Stimulated activated CD4-positive, alpha-beta T cell treated with anti-CD3 and anti-CD28 coated beads, Interleukin-15, amount 100 ng/mL, for 48 hours (primary cell): ENCODE data around the gene STK11.

Experiments used
- DNase-seq, 2 donors: peaks; one replicate each; pipeline ENCODE4 v3.0.0-alpha.2; 2020; ENCODE audit warnings: low read depth in 2 of 2

Gene STK11

DNA sequence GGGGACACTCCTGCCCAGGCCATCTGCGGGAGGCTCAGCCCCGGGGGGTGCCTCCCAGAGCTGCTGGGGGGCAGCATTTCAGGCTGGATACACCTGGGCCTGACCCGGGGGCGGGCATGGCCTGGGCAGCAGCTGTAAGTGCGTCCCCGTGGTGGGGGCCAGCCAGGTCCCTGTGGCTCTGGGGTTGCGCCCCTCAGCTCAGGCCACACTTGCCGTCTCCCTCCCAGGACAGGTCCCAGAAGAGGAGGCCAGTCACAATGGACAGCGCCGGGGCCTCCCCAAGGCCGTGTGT lies 20.6 kb downstream of the STK11 start:
- DNase-seq, result no peak

DNA sequence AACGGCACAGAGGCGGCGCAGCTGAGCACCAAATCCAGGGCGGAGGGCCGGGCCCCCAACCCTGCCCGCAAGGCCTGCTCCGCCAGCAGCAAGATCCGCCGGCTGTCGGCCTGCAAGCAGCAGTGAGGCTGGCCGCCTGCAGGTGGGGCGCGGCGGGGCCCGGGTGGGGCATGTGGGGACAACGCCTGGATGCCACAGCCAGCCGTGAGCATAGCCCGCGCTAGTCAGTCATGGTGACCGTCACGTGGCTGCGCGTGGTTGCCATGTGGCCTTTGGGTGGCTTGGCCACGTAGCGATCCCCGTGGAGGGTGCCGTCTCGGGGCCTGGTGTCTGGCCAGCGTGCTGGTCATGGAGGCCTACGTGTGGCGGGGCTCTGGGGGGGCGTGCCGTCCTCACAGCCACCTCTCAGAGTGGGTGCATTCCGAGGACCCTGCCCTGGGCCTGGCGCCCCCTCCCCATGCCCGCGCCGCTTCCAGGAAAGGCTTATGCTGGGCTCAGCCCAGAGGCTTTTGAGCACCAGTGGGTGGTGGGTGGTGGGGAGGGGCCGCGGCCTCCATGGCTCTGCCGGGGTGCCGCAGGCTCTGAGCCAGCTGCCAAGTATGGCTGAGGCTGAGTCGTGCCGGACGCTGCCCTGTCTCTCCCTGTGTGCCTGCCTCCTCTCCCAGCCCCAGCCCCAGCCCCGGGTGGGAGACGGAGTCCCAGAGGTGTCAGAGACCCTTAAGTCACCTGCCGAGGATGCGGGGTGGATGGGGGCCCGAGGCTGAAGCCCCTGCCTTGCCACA lies 21.1 kb downstream of the STK11 start:
- DNase-seq, result no peak

DNA sequence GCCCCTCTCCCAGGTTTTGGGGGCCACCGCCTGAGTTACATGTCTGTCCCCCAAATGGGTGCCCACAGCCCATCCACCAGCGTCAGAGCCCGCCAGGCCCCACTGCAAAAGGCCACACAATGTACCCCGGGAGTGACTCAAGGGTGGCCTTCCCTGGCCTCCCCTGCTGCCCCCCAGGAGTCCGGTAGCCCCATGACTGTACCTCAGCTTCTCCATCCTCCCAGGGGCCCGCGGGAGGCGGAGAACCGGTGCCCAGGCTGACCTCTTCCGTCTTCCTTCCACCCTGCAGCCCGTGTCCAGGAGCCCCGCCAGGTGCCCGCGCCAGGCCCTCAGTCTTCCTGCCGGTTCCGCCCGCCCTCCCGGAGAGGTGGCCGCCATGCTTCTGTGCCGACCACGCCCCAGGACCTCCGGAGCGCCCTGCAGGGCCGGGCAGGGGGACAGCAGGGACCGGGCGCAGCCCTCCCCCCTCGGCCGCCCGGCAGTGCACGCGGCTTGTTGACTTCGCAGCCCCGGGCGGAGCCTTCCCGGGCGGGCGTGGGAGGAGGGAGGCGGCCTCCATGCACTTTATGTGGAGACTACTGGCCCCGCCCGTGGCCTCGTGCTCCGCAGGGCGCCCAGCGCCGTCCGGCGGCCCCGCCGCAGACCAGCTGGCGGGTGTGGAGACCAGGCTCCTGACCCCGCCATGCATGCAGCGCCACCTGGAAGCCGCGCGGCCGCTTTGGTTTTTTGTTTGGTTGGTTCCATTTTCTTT lies 21.9 kb downstream of the STK11 start:
- no peak for DNase-seq

DNA sequence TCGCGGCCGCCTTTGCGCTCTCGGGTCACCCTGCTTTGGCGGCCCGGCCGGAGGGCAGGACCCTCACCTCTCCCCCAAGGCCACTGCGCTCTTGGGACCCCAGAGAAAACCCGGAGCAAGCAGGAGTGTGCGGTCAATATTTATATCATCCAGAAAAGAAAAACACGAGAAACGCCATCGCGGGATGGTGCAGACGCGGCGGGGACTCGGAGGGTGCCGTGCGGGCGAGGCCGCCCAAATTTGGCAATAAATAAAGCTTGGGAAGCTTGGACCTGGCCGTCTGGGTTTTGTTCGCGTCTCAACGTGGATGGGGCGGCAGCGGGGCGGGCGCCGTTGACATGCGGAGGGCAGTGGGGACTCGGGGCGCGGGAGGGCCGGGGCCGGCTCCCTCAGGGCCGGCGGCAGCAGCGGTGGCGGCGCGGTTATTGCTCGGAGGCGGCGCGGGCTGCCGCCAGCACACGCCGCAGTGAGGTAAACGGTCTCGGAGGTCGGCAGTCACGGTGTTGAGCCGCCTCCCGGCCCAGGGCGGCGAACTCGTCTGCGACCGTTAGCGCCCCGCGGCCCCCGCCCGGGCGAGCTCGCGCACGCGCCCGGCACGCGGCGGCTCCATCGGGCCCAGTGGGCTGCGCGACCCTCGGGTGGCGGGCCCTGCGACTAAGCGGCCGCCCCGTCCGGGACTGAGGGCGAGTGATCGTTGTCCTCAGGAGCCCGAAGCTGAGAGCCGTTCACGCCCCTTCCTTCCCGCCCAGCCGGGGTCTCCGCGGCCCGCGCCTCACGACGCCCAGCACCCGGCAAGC lies 22.8 kb downstream of the STK11 start:
- no peak for DNase-seq

DNA sequence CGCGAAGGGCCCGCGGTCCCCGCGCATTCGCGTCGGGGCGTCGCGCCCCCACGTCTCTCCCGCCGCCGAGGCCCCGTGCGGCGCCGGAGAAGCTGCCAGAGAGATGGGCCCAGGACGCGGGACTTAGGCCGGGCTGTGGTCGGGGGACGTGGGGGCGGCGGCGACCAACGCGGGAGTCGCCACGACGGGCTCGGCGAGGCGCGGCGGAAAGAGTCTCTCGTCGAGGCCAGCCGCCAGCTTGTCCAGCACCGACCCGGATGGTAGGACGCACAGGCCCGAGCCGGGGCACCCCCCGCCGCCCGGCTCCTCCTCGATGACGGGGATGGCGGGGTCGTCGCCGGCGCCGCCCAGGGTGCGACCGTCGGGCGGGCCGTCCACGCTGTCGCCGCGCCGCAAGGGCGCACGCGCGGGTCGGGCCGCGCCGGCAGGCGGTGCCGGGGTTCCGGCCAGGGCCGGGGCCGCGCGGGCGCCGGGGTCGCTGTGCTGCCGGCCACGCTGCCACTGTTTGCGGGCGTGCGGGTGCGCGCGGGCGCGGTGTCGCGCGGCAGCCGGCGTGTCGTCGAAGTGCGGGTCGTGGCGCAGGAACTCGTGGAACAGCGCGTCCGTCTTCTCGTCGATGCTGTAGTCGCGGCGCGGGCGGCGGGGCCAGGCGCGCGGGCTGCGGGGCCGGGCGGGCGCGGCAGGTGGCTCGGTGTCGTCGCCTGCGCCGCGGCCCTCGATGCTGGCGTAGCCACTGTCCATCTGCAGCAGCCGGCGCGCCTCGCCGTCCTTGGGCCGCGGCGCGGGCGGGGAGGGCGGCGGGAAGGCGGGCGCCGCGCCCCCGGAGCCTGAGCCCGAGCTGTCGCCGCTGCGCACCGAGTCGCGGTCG lies 23.7 kb downstream of the STK11 start:
- no peak for DNase-seq

DNA sequence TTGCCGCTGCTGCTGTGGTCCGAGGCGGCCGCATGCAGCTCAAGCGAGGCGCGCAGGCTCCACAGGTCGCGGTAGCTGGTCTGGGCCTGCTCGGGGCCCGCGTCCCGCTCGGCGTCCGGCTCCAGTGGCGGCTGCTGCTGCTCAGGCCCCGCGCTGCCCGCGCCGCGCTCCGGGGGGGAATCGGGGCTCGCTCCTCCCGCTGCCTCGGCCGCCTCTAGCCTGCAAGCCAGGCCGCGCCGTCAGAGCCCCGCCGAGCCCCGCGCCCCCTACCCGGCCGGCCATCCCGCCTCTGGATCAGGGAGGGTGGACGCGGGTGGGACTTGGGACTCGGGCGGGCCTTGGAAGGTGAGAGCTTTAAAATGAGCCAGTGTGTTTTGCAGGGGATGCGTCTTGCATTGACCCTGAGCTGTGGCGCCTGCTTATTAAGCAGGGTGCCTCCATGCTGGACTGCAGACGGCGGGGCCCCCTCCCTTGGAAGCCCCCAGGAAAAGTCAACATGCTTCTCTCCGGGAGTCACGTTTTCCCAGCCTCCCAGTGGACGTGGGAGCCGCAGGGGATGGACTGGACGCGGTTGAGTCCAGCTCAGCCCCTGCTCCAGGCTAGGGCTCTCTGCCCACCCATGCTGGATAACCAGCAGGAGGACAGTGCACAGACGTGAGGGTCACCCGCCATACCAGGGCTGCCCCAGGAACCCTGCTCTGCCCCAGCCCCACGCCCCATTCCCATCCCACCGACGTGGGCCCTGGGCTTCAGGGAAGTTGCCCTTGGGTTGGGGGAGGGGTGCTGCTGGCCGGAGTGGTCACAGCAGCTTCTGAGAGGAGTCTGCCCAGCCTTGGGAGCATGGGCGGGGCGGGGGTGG lies 24.6 kb downstream of the STK11 start:
- no peak for DNase-seq

DNA sequence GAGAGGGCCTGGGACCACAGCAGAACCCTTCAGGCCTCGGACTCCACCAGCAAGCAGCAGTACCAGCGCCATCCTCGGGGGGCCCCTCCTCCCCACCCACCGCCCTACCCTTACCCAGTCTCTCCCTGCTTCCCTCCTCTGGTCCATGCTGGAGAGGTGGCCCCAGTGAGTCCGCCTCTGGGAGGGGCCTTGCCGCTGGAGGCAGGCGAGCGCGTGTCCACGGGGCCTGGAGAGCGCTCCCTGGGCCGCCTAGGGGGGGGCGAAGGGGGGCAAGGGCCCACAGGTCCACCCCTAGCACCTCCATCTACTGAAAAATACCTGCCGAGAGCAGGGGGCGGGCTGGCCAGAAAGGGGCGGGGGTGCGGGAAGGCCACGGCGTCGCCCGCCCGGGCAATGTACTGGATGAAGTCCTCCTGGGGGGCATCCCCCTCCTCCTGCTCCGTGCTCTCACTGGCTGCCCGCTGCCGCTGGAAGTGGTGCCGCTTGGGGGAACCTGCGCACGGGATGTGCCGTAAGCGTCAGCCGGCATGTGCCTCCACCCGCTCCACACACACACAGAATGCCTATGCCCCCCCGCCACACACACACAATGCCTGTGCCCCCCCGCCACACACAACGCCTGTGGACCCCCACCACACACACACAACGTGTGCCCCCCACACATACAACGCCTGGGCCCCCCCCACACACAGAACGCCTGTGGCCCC lies 25.4 kb downstream of the STK11 start:
- DNase-seq, result no peak

DNA sequence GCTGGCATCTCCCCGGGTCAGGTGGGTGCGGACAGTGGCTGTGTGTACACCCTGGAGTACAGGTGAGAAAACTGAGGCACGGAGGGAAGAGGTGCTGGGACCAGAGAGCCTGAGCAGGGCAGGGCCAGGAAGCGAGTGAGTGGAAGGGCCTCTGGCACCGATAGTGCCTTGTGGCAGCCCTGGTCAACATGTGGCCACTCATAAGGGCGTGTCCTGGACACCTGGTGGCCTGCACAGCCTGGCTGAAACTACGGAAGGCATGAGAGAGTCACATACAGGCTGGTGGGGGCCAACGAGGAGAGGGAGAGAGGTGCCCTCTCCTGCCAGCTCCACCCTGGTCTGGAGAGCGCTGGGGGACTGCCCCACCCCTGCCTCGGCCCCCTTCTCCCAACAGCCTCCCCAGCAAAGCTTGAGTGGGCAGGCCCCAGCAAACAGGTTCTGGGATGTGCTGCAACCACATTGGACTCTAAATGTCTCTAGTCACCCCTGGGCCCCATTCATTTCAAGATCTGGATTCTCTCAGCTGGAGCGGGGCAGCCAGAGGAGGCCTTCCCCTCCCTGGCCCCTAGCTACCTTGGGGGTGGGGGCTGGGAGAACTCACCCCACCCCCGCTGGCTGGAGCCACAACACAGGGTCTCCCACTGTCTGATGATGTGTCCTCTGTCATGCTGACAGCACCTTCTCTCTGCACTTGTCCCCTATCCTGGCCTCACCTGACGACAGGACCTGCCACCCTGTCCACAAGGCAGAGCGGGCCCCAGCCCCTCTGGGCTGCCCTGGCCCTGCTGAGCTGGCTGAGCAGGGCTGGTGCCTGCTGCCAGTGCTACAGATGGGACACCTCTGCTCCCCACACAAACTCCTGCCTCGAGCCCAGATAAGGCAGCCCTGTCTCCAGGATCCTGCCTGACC lies 26.4 kb downstream of the STK11 start:
- DNase-seq, result no peak

DNA sequence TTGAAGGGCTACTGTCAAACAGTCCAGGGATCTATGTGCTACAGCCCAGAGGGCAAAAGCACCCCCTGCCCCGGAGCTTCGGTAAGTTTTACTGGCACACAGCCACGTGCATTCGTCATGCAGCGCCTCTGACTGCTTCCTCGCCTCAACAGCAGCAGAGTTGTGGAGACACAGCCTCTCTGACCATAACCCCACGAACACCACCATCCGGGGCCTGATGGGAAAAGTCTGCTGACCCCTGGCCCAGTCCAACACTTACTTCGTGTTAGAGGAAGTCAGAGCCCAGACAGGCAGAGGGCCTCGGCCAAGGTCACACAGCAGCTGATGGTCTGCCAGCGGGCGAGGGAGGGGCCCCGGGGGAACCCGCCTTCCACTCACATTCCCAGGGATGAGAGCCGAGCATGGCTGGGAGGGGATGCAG lies 27.1 kb downstream of the STK11 start:
- DNase-seq, result no peak

DNA sequence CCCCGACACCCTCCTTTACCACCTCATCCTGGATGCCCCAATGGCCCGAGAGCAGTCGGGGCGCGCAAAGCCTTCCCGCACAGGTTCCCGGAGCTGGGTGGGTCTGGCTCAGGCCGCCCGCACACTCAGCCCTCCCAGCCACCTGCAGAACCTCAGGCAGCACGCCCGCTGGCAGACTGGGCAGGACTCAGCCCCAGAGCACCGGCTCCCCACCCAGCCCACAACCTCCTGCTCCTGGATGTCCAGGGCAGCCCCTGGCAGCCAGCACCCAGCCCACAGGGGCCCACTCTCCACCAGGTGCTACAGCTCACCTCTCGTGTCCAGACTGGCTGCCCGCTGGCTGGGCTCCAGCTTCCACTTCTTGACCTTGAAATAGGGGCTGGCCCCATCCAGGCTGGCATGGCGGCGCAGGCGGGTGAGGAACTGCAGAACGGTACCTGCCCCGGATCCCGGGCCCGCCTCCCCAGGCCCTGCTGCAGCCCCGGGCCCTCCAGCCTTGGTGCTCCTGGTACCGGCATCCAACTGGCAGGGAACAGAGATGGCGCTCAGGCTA lies 27.6 kb downstream of the STK11 start:
- no peak for DNase-seq

DNA sequence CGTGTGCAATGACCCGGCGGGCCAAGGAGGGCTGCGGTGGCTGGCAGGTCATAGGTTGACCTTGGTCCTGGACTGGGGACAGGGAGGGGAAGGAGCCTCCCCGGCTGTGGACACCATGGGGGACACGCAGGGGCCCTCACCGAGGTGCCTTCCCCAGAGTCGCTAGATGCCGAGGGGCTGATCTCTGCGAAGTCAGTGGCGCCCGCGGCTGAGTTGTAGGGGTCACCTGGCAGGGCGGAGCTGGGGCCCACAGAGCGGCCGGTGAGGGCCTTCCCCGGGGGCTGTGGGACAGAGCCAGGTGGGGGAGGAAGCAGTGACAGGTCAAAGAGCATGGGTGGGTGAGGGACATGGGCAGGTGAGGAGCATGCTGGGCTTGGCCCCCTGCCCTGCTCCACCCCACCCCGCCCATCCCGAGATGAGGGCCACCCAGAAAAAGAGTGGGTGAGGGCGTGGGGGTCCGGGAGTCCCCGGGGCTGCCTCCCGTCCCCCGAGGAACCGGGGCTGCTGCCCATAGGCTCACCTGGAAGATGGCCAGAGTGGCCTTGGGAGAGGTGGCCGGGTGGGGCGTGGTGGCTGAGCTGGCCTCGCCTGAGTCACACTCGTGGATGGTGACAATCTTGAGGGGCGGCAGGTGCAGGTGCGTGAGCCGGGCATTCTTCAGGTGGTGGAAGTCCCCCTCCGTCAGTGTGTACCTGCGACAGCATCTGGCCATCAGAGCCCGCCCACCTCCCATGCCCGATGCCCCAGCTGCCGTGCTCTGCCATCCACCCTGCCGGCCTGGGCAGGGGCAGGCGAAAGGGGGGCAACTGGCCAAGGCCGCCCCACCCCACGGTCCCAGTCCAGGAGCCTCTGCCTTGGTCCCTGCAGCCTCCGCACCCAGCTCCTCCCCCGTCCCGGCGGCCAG lies 28.7 kb downstream of the STK11 start:
- no peak for DNase-seq

DNA sequence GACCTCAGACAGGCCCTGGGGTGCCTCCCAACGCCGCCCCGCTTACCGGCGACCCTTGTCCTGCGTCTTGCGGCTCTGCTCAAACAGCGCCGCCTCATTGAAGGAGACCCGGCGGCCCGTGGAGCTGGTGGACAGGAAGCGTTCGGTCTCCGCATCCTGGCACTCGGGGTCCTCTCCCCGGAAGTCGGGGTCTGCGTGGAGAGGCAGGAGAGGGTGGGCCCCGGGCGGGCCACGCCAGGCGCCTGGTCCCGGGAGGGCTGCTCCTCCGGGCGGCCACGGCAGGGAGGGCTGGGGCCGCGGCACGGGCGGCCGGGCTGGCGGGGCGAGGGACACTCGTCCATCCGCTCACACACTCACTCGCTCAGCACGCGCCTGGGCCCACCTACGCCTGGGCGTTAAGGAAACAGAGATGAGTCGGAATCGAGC lies 29.4 kb downstream of the STK11 start:
- no peak for DNase-seq

DNA sequence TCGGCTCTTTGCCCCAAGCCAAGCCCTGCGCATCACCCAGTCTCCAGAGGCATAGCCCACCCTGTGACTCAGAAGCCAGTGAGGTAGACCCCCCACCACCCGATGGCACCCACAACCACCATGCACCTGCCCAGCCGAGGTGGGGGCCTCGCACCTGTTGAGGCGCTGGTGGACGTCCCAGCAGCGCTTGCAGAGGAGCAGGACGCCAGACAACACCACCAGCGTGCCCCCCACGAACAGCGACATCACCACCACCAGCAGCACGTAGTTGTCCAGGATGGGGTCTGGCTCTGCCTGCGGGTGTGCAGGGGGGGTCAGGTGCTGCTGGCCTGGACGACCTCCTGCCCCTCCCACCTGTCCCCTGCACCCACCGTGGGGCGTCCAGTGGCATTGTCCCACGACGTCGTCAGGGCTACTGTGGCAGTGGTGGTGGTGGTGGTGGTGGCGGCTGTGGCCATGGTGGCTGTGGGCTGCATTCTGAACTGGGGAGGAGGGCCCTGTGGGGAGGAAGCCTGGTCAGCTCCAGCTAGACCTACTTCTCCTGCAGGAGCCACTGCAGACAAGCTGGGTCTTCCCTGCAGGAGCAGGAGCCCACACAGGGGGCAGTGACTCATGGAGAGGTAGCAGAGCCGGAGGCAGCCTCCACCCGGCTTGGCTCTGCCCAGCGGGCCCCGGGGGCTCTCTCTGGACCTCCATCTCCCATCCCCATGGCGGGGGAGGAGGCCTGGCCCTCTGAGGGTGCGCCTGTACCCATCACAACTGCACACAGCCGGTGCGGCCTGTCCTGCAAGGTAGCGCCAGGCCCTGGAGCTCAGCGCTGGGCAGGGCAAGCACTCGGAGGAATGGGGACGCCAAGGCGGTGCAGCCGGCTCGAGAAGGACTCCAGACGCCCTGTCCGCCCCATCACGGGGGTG lies 30.3 kb downstream of the STK11 start:
- DNase-seq, result no peak

DNA sequence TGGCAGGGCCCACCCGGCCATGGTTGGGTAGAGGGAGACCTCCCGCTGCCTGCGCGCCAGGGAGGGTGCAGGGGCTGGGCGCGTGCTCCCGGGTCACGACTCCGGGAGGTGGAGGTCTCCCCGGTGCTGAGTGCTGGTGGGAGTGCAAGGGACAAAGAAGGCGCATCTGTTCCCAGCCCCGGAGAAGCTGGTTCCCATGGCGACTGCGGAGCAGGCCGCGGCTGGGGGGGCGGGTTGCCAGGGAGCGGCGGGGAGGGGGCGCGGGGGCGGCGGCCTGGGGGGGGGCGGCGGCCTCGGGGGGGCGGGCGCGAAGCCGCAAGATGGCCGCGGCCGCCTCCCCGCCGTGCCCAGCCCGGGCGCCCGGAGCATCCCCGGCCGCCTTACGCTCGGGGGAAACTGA lies 31.0 kb downstream of the STK11 start:
- DNase-seq, result no peak

DNA sequence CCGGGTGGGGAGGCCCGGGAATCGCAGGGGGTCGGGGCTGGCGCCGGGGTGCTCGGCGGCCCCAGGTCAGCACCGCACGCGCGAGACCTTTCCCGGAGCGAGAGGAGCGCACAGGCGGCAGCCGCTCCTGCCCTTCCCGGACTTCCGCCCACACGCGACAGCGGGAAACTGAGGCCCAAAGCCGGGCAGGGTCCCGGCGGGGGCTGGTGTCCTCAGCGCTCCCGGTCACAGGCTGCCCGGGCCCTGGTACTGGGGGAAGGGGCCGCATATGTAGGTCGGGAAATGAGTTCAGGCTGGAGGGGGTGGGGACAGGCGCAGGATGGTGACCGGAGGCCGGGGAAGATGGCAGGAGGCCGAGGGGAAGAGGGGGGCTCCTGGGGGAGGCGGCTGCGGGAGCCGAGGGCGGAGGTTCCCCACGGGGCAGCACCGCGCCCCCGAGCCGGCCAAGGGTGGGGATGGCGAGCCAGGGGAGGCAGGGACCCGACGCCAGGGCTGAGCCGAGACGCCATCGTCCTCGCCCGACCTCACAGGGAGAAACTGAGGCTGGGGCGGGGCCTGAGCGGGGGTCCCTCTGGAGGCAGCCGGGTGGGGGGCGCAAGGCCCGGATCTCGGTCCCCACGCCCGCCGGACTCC lies 31.6 kb downstream of the STK11 start:
- no peak for DNase-seq

DNA sequence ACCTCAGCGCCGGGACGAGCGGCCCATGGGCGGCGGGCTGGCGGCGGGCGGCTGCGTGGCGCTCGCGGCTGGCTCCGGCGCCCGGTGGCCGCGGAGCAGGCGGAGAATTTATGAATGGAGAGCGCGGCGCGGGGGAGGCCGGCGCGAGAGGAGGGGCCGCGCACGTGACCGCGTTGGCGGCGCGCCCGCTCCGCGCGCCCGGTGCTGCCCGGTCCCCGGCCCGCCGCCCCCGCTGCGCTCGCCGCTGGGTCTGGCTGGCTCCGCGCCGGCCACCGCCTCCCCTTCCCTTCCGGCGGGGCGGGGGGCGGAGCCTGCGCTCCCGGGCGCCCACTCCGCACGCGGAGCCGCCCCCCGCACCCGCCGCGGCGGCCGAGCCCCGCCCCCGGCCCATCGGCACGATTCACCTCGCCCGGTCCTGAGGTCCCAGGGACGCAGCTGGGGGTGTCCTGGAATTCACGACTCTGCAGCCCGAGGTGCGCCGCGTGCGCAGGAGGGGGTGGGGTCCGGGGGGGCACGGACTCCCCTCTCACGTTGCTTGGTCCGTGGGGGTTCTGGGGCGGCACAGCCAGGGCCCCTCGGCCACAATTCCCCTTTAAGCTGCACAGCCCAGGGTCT lies 32.3 kb downstream of the STK11 start, which contains the start of gene CBARP:
TSS of gene CBARP (minus strand) at position 252 of the 615 bp plus-strand sequence. CDS start 1,905 bp downstream, outside the sequence.
- no peak for DNase-seq
